HUES48 (cell line): ENCODE results near the gene MATR3.
"Not testable (repeated sequence)": the region's sequence is repeated elsewhere in the genome, so short reads cannot be mapped to it uniquely, and the experiment has no call there.

ENCODE experiments used
- H3K27ac ChIP-seq: one replicate; pipeline ENCODE4 v1.7.0; 2013; ENCODE audit warnings: low read depth, low read length, inconsistent platforms
- H3K27me3 ChIP-seq: 2 replicates; pipeline ENCODE4 v1.6.1; 2013; ENCODE audit warnings: mild to moderate bottlenecking, low read length; ENCODE audit not compliant: control insufficient read depth, insufficient read depth
- H3K36me3 ChIP-seq: 2 replicates; pipeline ENCODE4 v1.6.1; 2013; ENCODE audit warnings: low read length; ENCODE audit not compliant: control insufficient read depth, insufficient read depth
- H3K4me1 ChIP-seq: 2 replicates; pipeline ENCODE4 v1.6.1; 2013; ENCODE audit warnings: mild to moderate bottlenecking, low read length; ENCODE audit not compliant: control insufficient read depth, insufficient read depth
- H3K4me3 ChIP-seq: 2 replicates; pipeline ENCODE4 v1.5.1; 2013; ENCODE audit warnings: mild to moderate bottlenecking, low read depth, low read length
- H3K9ac ChIP-seq: 2 replicates; pipeline ENCODE4 v1.6.1; 2013; ENCODE audit warnings: mild to moderate bottlenecking, low read depth, low read length, moderate library complexity
- H3K9me3 ChIP-seq: 2 replicates; pipeline ENCODE4 v1.6.1; 2013; ENCODE audit warnings: low read length; ENCODE audit not compliant: control insufficient read depth, insufficient read depth

MATR3 gene

DNA sequence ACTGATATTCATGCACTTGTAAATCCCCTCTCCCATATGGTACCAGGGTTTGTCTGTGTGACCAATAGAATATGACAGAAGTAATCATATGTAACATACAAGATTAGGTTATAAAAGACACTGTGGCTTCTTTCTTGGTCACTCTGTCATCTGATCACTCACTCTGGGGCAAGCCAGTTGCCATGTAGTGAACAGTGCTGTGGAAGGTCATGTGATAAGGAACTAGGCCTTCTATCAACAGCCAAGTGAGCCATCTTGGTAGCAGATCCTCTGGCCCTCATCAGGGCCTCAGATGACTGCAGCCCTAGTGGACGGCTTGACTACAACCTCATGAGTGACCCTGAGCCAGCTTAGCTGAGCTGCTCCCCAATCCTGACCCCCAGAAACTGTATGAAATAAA is 30.0 kb upstream of the MATR3 start:
- H3K4me1 ChIP-seq = peaks cover 2% of the 10 kb centered on the region
- H3K27me3 ChIP-seq = no peaks in the 10 kb centered on the region
- H3K36me3 ChIP-seq = no peaks in the 10 kb centered on the region
- no peaks in the 10 kb centered on the region for H3K9me3 ChIP-seq
- H3K27ac ChIP-seq = no peak overlapping the region
- H3K9ac ChIP-seq = no peak overlapping the region
- H3K4me3 ChIP-seq = no peak overlapping the region

DNA sequence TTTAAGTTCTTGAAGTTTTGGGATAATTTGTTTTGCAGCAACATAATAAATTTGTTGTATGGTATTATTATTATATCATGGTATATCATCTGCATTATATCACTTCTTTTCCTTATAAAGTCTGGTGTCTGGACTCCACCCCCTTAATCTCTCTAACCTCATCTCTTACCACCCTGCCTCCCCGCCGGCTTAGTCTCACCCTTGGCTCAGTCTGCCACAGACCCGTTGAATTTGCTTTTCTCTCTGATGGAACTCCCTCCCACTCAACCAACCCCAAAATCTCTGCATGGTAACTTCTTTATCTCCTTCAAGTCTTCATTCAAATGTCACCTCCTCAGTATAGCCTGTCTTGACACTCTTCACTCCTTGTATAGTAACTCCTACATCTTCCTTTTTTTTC is 29.6 kb upstream of the MATR3 start:
- Histone ChIP-seq H3K4me1 (peaks cover 2% of the 10 kb centered on the region), H3K27ac (no peak overlapping the region), H3K36me3 (no peaks in the 10 kb centered on the region), H3K27me3 (no peaks in the 10 kb centered on the region), H3K9me3 (no peaks in the 10 kb centered on the region), H3K4me3 (no peak overlapping the region), H3K9ac (no peak overlapping the region)

DNA sequence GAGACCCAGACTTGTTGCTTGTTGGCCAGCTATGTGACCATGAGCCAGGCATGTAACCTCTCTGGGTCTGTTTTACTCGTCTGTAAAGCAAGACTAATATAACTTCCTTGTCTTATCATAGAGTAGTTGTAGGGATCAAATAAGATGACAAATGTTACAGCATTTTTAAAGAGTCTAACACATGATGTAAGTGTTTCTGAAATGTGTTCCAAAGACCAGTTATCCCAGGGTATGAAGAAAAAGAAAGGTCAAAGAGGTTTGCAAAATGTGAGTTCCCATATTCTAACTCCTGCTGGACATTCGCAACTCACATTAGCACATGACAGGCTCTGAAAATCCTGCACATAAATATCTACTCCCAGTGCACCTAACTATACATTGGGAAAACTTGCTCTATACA is 28.5 kb upstream of the MATR3 start:
- Histone ChIP-seq H3K27ac (no peak overlapping the region), H3K4me1 (peaks cover 2% of the 10 kb centered on the region), H3K4me3 (no peak overlapping the region), H3K9me3 (no peaks in the 10 kb centered on the region), H3K9ac (no peak overlapping the region), H3K36me3 (no peaks in the 10 kb centered on the region), H3K27me3 (no peaks in the 10 kb centered on the region)

DNA sequence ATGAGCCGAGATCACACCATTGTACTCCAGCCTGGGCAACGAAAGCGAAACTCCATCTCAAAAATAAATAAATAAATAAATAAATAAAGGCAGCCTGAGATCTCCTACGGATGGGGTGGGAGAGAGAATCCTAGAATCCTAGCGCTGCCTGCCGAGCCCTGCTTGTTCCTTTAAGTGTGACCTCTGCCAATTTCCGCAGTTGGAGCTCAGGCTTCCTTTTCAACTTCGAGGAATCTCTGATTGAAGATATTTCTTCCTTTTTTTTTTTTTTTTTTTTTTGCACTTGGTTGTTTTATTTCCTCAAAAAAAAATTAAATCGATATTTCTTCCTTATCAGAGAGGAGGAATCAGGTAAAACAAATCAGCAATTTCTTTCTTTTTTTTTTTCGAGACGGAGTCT is 27.3 kb upstream of the MATR3 start:
- Histone ChIP-seq H3K36me3 (no peaks in the 10 kb centered on the region), H3K9me3 (no peaks in the 10 kb centered on the region), H3K4me3 (no peak overlapping the region), H3K27ac (no peak overlapping the region), H3K9ac (no peak overlapping the region), H3K27me3 (no peaks in the 10 kb centered on the region), H3K4me1 (peaks cover 2% of the 10 kb centered on the region)

DNA sequence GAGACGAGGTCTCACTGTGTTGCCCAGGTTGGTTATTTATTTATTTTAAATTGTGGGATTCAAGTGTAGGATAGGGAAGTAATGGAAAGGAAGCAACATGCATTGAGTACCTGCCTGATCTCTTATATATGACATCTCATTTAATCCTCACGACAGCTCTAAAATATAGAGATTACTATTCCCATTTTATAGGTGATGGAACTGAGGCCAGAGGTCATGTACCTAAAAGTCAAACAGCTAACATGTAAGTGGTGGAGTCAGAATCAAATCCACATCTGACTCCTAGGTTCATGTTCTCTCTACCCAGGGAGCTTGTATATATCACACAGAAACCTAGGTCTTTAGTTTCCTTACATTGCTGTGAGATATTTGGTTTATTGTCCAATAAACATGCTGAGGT is 26.1 kb upstream of the MATR3 start:
- H3K36me3 ChIP-seq = no peaks in the 10 kb centered on the region
- H3K27me3 ChIP-seq = no peaks in the 10 kb centered on the region
- H3K9ac ChIP-seq = no peak overlapping the region
- H3K4me3 ChIP-seq = no peak overlapping the region
- H3K4me1 ChIP-seq = peaks cover 6% of the 10 kb centered on the region
- no peak overlapping the region for H3K27ac ChIP-seq
- H3K9me3 ChIP-seq = no peaks in the 10 kb centered on the region

DNA sequence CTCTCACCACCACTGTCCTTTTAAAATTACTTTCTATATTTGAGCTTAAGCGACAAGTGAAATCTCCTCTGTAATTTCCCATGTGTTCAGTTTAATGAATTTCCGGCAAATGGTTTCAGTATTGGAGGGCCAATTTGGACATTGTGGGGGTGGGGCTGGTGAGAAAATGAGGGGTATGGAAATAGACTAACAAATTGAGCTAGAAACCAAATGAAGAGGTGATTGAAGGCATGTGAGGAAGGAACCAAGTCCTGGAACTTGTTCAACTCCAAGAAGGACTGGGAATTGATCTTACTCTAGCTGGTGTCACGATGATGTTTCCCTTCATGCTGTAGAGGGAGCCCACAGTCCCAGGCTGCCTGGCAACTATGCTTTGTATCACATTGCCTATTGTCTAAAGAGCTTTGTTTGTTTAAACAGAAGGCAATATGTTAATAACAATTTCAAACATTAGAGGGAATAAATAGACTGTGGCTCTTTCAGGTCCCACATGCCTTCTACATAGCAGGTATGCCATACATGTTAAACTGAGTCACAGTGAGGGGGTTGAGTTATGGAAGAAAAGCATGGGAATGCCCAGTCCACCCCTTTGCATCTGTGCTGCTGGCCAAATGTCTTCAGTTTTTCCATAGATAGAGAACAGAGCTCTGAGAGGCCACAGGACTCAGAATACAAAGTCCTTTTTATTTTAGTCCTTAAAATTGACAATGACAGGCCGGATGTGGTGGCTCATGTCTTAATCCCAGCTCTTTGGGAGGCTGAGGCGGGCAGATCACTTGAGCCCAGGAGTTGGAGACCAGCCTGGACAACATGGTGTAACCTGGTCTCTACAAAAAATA is 25.0 kb upstream of the MATR3 start:
- Histone ChIP-seq H3K4me1 (peaks cover 15% of the 10 kb centered on the region), H3K9me3 (no peaks in the 10 kb centered on the region), H3K36me3 (no peaks in the 10 kb centered on the region), H3K27me3 (no peaks in the 10 kb centered on the region), H3K4me3 (no peak overlapping the region), H3K9ac (no peak overlapping the region), H3K27ac (no peak overlapping the region)

DNA sequence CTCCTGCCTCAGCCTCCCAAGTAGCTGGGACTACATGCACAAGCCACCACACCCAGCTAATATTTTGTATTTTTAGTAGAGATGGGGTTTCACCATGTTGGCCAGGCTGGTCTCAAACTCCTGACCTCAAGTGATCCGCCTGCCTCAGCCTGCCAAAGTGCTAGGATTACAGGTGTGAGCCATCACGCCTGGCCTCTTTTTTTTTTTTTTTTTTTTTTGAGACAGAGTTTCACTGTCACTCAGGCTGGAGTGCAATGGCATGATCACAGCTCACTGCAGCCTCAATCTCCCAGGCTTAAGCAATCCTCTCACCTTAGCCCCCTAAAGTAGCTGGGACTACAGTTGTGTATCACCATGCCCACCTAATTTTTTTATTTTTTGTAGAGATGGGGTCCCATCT is 22.8 kb upstream of the MATR3 start:
- not testable (repeated sequence) for H3K36me3 ChIP-seq, H3K9me3 ChIP-seq, H3K27ac ChIP-seq, H3K27me3 ChIP-seq, H3K4me3 ChIP-seq, H3K9ac ChIP-seq
- H3K4me1 ChIP-seq = peaks cover 22% of the 10 kb centered on the region

DNA sequence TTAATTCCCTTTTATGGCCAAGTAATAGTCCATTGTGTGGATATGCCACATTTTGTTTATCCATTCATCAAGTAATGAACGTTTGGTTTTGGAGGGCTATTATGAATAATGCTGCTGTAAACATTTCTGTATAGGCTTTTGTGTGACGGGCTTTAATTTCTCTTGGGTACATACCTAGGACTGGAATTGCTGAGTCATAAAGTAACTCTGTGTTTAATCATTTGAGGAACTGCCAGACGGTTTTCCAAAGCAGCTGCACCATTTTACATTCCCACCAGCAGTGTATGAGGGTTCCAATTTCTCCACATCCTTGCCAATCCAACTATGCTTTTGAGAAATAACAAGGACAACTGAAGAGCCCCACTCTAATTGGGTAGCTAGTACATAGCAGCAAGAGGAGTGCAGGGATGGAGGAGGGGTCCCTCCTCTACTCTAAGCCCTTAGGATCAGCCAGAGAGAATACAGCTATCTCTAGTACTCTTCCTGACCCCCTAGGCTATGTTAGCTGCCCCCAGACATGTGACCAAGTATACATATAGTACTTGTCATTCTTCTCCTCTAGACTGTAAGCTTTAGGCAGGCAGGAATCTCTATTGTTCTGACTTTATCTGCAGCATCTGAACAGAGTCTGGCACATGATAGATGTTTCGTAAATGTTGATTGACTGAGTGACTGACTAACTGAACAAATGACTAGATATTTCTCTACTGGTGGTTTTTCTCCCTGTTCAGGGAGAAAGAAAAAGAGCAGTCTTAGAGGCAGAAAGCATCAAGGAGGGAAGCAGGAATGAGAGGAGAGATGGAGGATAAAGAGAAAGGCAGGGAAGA is 22.1 kb upstream of the MATR3 start:
- Histone ChIP-seq H3K9ac (no peak overlapping the region), H3K36me3 (peaks cover 13% of the 10 kb centered on the region), H3K4me1 (peaks cover 29% of the 10 kb centered on the region), H3K27ac (no peak overlapping the region), H3K27me3 (no peaks in the 10 kb centered on the region), H3K4me3 (no peak overlapping the region), H3K9me3 (no peaks in the 10 kb centered on the region)

DNA sequence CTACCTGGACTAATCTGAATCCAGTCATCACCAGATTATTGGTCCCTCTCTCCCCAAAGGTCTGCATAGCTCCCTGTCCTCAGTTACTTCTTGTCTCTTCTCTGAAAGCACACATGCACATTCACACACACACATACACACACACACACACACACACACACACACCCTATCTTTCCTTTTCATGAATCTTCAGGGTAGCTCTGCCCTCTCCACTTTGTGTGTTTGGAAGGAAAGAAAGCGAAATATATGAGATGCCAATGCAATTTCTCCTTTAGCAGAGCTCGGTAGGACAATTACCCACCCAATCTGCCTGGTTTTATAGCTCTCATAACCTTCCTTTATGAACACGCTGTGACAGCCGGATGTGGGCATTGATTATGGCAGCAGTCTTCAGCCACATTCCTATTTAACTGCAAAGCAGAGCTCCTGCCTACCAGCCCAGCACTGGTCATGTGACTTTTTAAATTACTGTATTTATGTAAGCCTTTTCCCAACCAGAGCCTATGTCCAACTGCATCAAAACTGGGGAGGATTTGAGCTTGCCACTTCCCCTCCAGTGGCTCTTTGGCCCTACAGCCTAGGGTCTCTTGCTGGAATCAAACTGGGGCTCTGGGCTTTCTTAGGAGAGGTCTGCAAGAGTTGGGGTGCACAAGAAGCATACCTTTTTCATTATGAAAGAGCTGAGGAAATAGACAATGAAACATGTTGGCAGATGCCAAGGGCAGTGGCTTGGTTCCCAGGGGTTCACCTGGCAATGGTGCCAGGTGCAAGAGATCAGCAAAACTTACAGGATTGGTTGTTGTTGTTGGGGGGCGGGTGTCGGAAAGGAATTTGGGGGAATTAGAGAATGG is 20.8 kb upstream of the MATR3 start:
- Histone ChIP-seq H3K4me1 (peaks cover 42% of the 10 kb centered on the region), H3K9ac (no peak overlapping the region), H3K9me3 (no peaks in the 10 kb centered on the region), H3K27ac (no peak overlapping the region), H3K36me3 (peaks cover 26% of the 10 kb centered on the region), H3K4me3 (0 out of 2 replicates have a peak overlapping the region, but pooled peaks have one; percentile 100), H3K27me3 (no peaks in the 10 kb centered on the region)

DNA sequence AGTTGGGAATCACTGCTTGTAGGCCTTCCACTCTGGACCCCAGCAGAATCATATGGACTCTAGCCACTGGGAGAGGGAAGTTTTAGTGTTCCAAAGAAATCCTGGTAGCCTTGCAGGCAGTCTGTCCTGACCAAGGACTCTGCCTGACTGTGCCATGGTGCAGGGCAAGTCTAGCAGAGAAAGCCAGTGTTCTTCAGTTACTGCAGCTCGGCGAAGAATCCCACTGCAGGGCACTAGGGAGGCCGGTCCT is 20.3 kb upstream of the MATR3 start:
- peak overlapping the region; percentile 75 for H3K27ac ChIP-seq
- no peaks in the 10 kb centered on the region for H3K9me3 ChIP-seq
- peak overlapping the region; percentile 100 for H3K4me3 ChIP-seq
- H3K9ac ChIP-seq = peak overlapping the region; percentile 26
- no peaks in the 10 kb centered on the region for H3K27me3 ChIP-seq
- peaks cover 32% of the 10 kb centered on the region for H3K36me3 ChIP-seq
- H3K4me1 ChIP-seq = peaks cover 44% of the 10 kb centered on the region
